ENCODE measurements around the gene TERT. TPM values are rescaled to one million over a fixed set of nuclear protein-coding genes. Genes with fewer than 3 reads are reported as not detected.

TERT gene
- total RNA-seq, 2 donors from 2014 or later = 7.1 to 9.8 TPM

DNA sequence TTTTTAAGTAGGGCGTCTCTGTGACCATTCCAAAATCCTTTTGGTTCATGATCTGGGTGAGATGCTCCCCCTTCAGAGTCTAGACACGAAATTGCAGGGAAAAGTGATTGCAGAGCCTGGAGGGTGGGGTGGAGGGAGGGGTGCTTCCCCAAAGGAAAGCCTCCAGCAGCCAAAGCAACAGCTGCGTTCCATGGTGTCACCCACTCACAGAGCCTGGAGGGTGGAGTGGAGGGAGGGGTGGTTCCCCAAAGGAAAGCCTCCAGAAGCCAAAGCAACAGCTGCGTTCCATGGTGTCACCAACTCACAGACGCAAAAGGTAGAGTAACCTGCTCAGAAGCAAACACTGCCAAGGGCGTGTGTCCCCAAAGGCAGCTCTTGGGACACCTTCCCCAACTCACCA lies 47.1 kb downstream of the TERT start:
- H3K27ac ChIP-seq (ENCODE audit: low read depth, low read length) = no peak overlapping the region
- no peaks in the 10 kb centered on the region for H3K36me3 ChIP-seq (ENCODE audit: control insufficient read depth, insufficient read depth, low read length)
- H3K4me1 ChIP-seq (ENCODE audit: control insufficient read depth, insufficient read depth, low read length) = no peaks in the 10 kb centered on the region
- H3K27ac Mint-ChIP-seq = no peak overlapping the region
- H3K9me3 ChIP-seq (ENCODE audit: control insufficient read depth, low read length) = no peaks in the 10 kb centered on the region
- no peak for DNase-seq
- H3K4me1 Mint-ChIP-seq = peaks cover 4% of the 10 kb centered on the region
- H3K36me3 Mint-ChIP-seq (ENCODE audit: low read depth) = no peaks in the 10 kb centered on the region
- H3K9ac ChIP-seq (ENCODE audit: extremely low read depth, low read length, poor library complexity, severe bottlenecking) = no peak overlapping the region
- 84 to 85% methylated on average over 5 to 6 of the region's 6 CpGs for WGBS, 2 experiments (ENCODE audit: insufficient coverage in 1 of 2, insufficient read length in 1 of 2)
- H3K27me3 ChIP-seq (ENCODE audit: control insufficient read depth, insufficient read depth, low read length, poor library complexity, severe bottlenecking) = no peaks in the 10 kb centered on the region
- TF ChIP-seq, protein P1, sequence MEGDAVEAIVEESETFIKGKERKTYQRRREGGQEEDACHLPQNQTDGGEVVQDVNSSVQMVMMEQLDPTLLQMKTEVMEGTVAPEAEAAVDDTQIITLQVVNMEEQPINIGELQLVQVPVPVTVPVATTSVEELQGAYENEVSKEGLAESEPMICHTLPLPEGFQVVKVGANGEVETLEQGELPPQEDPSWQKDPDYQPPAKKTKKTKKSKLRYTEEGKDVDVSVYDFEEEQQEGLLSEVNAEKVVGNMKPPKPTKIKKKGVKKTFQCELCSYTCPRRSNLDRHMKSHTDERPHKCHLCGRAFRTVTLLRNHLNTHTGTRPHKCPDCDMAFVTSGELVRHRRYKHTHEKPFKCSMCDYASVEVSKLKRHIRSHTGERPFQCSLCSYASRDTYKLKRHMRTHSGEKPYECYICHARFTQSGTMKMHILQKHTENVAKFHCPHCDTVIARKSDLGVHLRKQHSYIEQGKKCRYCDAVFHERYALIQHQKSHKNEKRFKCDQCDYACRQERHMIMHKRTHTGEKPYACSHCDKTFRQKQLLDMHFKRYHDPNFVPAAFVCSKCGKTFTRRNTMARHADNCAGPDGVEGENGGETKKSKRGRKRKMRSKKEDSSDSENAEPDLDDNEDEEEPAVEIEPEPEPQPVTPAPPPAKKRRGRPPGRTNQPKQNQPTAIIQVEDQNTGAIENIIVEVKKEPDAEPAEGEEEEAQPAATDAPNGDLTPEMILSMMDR (conservative IDR thresholded peaks at IDR 0.05) = no peak
- H3K9me3 Mint-ChIP-seq = no peaks in the 10 kb centered on the region
- H3K4me3 ChIP-seq (ENCODE audit: low read length) = no peak overlapping the region
- no peaks in the 10 kb centered on the region for H3K27me3 Mint-ChIP-seq (ENCODE audit: insufficient read depth)
- no peak overlapping the region for H3K4me3 Mint-ChIP-seq

DNA sequence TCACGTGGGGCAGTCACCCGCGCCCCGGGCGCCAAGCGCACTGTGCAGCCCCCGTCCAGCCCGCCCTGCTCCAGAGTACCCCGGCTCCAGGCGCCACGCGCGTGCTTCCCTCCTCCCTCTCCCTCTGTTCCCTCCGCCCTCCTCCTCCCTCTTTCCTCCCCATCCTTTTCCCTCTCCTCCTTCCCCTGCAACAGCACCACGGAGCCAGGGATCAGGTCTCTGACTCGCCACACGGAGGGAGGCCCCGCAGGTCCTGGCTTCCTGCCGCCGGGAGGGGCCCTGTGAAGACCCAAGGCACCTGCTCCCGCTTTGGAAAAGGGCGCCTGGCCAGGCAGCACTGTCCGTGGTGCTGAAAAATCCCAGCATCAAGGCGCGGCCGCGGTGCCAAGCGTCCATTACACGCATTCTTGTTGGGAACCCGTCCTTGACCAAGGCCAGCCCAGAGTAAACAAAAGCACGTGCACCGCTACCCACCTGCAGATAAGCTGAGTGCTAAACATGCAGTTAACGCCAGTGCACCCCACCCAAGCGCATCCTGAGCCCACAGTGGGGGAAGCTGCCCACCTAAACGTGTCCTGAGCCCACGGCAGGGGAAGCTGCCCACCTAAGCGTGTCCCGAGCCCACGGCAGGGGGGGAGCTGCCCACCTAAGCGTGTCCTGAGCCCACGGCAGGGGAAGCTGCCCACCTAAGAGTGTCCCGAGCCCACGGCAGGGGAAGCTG lies 48.0 kb downstream of the TERT start:
- Histone ChIP-seq H3K9me3 (ENCODE audit: control insufficient read depth, low read length) (no peaks in the 10 kb centered on the region), H3K27ac (ENCODE audit: low read depth, low read length) (no peak overlapping the region), H3K4me3 (ENCODE audit: low read length) (no peak overlapping the region), H3K36me3 (ENCODE audit: control insufficient read depth, insufficient read depth, low read length) (no peaks in the 10 kb centered on the region), H3K4me1 (ENCODE audit: control insufficient read depth, insufficient read depth, low read length) (no peaks in the 10 kb centered on the region), H3K9ac (ENCODE audit: extremely low read depth, low read length, poor library complexity, severe bottlenecking) (no peak overlapping the region), H3K27me3 (ENCODE audit: control insufficient read depth, insufficient read depth, low read length, poor library complexity, severe bottlenecking) (no peaks in the 10 kb centered on the region)
- Mint-ChIP-seq H3K27ac (no peak overlapping the region), H3K9me3 (no peaks in the 10 kb centered on the region), H3K36me3 (ENCODE audit: low read depth) (no peaks in the 10 kb centered on the region), H3K4me3 (no peak overlapping the region), H3K27me3 (ENCODE audit: insufficient read depth) (no peaks in the 10 kb centered on the region), H3K4me1 (no peaks in the 10 kb centered on the region)
- WGBS, 2 experiments (ENCODE audit: insufficient coverage in 1 of 2, insufficient read length in 1 of 2) = 22 to 44% methylated on average over 15 to 43 of the region's 43 CpGs
- TF ChIP-seq, protein P1 (conservative IDR thresholded peaks at IDR 0.05) = no peak
- peak; percentile 94 for DNase-seq

- Histone ChIP-seq H3K9ac (ENCODE audit: extremely low read depth, low read length, poor library complexity, severe bottlenecking) (no peak overlapping the region), H3K36me3 (ENCODE audit: control insufficient read depth, insufficient read depth, low read length) (no peaks in the 10 kb centered on the region), H3K27ac (ENCODE audit: low read depth, low read length) (no peak overlapping the region), H3K4me1 (ENCODE audit: control insufficient read depth, insufficient read depth, low read length) (no peaks in the 10 kb centered on the region), H3K9me3 (ENCODE audit: control insufficient read depth, low read length) (no peaks in the 10 kb centered on the region), H3K27me3 (ENCODE audit: control insufficient read depth, insufficient read depth, low read length, poor library complexity, severe bottlenecking) (no peaks in the 10 kb centered on the region), H3K4me3 (ENCODE audit: low read length) (no peak overlapping the region)
- no peak overlapping the region for H3K27ac Mint-ChIP-seq
- no peaks in the 10 kb centered on the region for H3K27me3 Mint-ChIP-seq (ENCODE audit: insufficient read depth)
- H3K4me1 Mint-ChIP-seq = no peaks in the 10 kb centered on the region
- TF ChIP-seq, protein P1 (conservative IDR thresholded peaks at IDR 0.05) = no peak
- WGBS, 2 experiments (ENCODE audit: insufficient coverage in 1 of 2, insufficient read length in 1 of 2) = 82 to 91% methylated on average over 27 to 58 of the region's 58 CpGs
- DNase-seq = no peak
- H3K9me3 Mint-ChIP-seq = no peaks in the 10 kb centered on the region
- H3K4me3 Mint-ChIP-seq = no peak overlapping the region
- no peaks in the 10 kb centered on the region for H3K36me3 Mint-ChIP-seq (ENCODE audit: low read depth)
These were observed 48.8 kb downstream of the TERT start for GRCh38 chr5:1245905-1246576.
